ENCODE measurements around the gene ETV3L. TPM values are rescaled to one million over a fixed set of nuclear protein-coding genes. Genes with fewer than 3 reads are reported as not detected.

Gene ETV3L
- total RNA-seq, 1 experiment from 2014 or later: not detected

DNA sequence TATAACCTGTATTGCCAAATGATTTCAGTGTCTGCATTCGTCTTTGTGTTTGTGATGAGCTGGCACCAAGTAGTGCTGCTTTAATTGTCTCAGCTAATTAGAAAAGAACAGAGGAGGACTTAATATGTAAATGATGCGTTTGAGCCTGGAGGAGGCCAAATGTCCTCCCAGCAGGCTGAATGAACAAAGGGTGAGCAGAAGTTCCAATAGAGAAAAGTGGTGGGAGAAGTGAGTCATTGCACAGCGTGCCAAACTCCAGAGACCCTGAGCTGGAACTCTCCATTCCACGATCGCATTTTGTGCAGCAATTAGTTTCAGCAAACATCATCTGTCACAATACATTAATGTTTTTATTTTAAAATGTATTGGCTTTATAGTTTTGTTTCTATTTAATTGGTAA lies 17.9 kb downstream of the ETV3L start:
- H4K20me1 ChIP-seq (ENCODE audit: insufficient read depth): no peaks in the 10 kb centered on the region
- no peak overlapping the region for H3K4me2 ChIP-seq (ENCODE audit: low read length)
- no peaks in the 10 kb centered on the region for H3K36me3 ChIP-seq (ENCODE audit: control insufficient read depth in 1 of 2, insufficient read depth in 2 of 2, low read length in 2 of 2)
- H3K27ac ChIP-seq (ENCODE audit: low read depth, low read length): no peak overlapping the region
- no peaks in the 10 kb centered on the region for H3K27me3 ChIP-seq (ENCODE audit: insufficient read depth, low read length)
- H3K79me2 ChIP-seq (ENCODE audit: insufficient read depth, low read length): no peaks in the 10 kb centered on the region
- intact Hi-C loops (cut with micrococcal nuclease): loop anchor here (10.0 kb wide), 1 partner anchor 403 kb away; no protein-coding TSS in a partner anchor
- no peaks in the 10 kb centered on the region for H3K9me3 ChIP-seq (ENCODE audit: control insufficient read depth in 1 of 2, insufficient read depth in 1 of 2, low read depth in 1 of 2, low read length in 2 of 2)
- ATAC-seq: no peak
- RAD21 ChIA-PET (ENCODE audit: low non-redundant PET in 1 of 2, low total read pairs in 2 of 2, uncharacterized antibody in 2 of 2, unreplicated experiment in 2 of 2): no interaction called here
- no peak overlapping the region for H3K9ac ChIP-seq (ENCODE audit: low read length)
- H3K9me2 ChIP-seq (ENCODE audit: insufficient read depth): no peaks in the 10 kb centered on the region
- no peak for DNase-seq (ENCODE audit: low read depth, low spot score)
- TF ChIP-seq SRF (IDR thresholded peaks at IDR 0.05; ENCODE audit: low read depth): no peak
- TF ChIP-seq EGR1 (IDR thresholded peaks at IDR 0.05; ENCODE audit: low read depth): no peak
- no peak for TF ChIP-seq CBX3 (IDR thresholded peaks at IDR 0.05; ENCODE audit: low read depth)
- TF ChIP-seq JUND (IDR thresholded peaks at IDR 0.05): no peak
- TF ChIP-seq CTCF (IDR thresholded peaks at IDR 0.05 in 2 of 3, conservative IDR thresholded peaks at IDR 0.05 in 1 of 3; ENCODE audit: borderline replicate concordance in 1 of 3, insufficient read depth in 1 of 3, low read depth in 2 of 3, low read length in 2 of 3): no peak
- no peak for TF ChIP-seq POLR2A (IDR thresholded peaks at IDR 0.05; ENCODE audit: borderline replicate concordance, extremely low read depth, insufficient read depth, insufficient read length)
- TF ChIP-seq CEBPB (IDR thresholded peaks at IDR 0.05; ENCODE audit: low read depth): no peak
- no peak for TF ChIP-seq YY1 (IDR thresholded peaks at IDR 0.05; ENCODE audit: extremely low read depth, insufficient replicate concordance, low read depth, low read length)
- no peak for TF ChIP-seq ZNF274 (IDR thresholded peaks at IDR 0.05; ENCODE audit: low read depth, low read length)
- no peak for TF ChIP-seq RAD21 (IDR thresholded peaks at IDR 0.05; ENCODE audit: low read depth)
- TF ChIP-seq, protein P1, sequence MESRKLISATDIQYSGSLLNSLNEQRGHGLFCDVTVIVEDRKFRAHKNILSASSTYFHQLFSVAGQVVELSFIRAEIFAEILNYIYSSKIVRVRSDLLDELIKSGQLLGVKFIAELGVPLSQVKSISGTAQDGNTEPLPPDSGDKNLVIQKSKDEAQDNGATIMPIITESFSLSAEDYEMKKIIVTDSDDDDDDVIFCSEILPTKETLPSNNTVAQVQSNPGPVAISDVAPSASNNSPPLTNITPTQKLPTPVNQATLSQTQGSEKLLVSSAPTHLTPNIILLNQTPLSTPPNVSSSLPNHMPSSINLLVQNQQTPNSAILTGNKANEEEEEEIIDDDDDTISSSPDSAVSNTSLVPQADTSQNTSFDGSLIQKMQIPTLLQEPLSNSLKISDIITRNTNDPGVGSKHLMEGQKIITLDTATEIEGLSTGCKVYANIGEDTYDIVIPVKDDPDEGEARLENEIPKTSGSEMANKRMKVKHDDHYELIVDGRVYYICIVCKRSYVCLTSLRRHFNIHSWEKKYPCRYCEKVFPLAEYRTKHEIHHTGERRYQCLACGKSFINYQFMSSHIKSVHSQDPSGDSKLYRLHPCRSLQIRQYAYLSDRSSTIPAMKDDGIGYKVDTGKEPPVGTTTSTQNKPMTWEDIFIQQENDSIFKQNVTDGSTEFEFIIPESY (IDR thresholded peaks at IDR 0.05; ENCODE audit: extremely low read depth, insufficient replicate concordance, low read length): no peak
- CTCF ChIA-PET: interaction anchor here (2.1 kb wide), 1 partner anchor 9 kb away, joined by 18 read pairs; no protein-coding TSS in a partner anchor
- no peaks in the 10 kb centered on the region for H3K4me1 ChIP-seq (ENCODE audit: control insufficient read depth in 1 of 2, insufficient read depth in 2 of 2, low read length in 2 of 2)
- POLR2A ChIA-PET: no interaction called here
- BruUV-seq (replicated peaks): no TSS peak
- H3K4me3 ChIP-seq (replicated peaks in 1 of 2; ENCODE audit: low read depth in 1 of 2, low read length in 2 of 2): no peak overlapping the region
- no peak overlapping the region for H2AFZ ChIP-seq (ENCODE audit: low read depth, low read length, poor library complexity, severe bottlenecking)

Measured in HCT116 (cell line).